CD4-positive, alpha-beta T cell treated with Interferon alpha-2 for 1 hour (primary cell): Measurements from ENCODE around the gene A2M.

Experiments used
- DNase-seq, 2 donors: peaks; one replicate each; pipeline ENCODE4 v3.0.0-alpha.2; 2020 to 2022

A2M gene

GRCh38 chr12:9071518-9071917 lies 44.2 kb downstream of the A2M start:
- no peak for DNase-seq

DNA sequence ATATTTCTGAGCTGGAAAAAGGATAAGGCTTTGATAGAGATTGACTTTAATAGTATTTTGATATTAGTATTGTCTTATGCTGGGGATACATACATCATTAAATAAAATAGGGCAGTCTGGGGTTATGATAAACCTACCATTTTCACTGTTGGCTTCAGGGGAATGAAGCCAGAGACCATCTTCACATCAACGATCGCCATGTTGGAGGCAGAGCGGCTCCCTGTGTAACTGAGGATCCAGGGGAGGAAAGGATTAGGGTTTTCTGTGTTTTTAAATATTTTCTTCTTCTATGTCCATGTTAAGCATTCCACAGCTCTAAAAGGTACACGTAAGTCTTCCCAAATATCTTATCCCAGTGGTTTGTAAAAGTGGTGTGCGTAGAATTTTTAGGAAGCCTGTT lies 45.4 kb downstream of the A2M start:
- no peak for DNase-seq

DNA sequence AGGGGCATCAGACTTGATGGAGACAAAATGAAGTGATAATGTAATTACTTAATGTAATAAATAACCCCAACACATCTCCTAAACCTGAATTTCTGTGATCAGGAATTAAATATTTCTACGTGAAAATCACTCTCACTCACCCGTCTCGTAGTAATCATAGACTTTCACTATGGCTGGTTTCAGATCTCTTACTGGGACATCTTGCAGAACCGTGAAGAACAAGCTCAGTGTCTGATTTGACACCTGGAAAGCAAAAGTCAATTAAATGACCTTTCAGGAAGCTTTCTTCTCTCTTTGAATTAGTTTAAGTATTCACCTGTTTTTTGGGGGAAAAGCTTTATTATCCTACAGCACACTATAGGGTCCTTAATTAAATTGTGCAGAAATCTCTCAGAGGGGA lies 47.1 kb downstream of the A2M start:
- no peak for DNase-seq

DNA sequence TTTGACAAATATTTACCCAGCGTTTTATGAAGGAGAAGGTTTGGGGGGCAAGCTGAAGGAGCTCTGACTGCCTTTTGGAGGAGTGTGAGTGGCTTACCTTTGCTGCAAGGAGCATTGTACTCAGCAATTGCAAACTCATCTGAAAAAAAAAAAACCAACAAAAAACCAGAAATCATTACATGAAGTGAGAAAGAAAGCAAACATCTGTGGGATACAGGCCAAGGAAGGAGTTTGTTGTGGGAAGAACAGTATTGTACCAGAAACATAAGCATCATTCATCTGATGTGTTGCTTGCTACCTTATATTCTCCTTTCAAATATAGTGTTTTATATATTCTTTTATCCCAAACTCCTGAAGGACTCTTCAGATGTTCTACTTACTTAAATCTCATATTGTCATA lies 47.6 kb downstream of the A2M start:
- no peak for DNase-seq

DNA sequence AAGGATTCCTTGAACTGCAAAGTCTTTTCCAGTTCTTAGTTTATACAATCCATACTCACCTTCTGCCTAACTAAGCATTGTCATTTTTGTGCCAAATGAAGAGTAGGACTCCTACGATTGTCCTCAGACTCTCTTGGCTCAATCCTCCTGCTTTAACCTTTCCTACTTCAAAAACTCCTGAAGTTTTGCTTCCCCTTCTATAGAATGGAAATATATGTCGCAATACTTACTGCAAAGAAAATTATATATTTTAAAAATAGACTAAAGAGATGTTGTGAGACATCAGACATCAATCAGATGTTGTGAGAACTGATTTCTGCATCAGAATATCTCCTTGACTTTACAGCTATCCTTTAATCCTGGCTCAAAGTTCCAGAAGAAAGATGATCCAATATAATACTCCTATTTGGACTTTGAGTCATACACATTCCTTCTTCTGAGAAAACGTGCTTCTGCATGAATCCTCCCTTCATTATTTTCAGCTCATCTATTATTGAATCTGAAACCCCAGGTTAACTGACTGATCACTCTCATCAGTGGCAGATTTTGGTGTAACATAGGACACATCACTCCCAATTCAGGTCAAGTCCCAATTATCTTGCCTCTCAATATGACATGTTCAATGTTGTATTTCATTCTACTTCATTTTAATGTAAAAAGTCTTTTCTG lies 48.8 kb downstream of the A2M start:
- no peak for DNase-seq

- no peak for DNase-seq
Observed at GRCh38 chr12:9066183-9066623, 49.5 kb downstream of the A2M start.

DNA sequence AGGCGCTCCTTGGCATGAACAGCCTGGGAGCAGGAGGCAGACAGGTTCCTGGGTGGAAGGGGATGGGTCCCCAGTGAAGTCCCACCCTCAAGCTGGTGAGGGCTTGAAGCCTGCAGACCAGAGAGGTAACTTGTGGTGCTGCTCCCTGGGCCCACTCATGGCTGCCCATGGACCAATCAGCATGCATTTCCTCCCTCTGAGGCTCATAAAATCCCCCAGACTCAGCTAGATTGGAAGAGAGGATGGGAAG lies 50.2 kb downstream of the A2M start:
- DNase-seq: no peak

- DNase-seq: no peak
Observed at GRCh38 chr12:9064815-9065606, 50.7 kb downstream of the A2M start.

DNA sequence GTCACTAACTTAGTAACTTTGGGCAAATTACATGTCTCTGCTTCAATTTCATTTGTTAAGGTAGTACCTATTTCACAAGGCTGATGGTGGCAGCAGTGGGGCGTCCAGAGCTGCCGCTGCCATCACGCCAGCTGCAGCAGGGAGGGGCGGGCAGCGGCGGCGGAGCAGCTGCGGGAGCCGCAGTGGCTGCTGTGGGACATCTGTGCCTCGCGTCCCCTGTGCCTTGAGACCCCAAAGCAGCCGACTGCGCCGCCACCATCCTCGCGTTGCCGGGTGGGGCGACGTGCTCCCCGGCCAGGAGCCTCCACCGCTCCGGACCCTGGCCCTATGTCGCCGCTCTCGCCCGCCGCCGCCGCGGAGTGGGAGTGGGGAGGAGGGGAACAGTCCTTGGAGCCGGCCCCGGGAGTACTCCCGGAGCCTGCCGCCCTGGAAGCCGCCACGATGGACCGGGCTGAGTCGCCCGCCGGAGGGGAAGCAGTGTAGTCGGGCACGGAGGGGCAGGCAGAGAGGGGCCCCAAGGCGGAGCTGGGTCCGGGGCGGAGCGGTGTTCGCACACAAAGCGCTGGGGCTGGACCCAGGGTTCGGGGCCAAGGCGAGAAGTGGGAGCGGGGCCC lies 51.4 kb downstream of the A2M start:
- peak; percentile 49 to 54 for DNase-seq

- DNase-seq: no peak
Observed at GRCh38 chr12:9052610-9053009, 63.1 kb downstream of the A2M start.

DNA sequence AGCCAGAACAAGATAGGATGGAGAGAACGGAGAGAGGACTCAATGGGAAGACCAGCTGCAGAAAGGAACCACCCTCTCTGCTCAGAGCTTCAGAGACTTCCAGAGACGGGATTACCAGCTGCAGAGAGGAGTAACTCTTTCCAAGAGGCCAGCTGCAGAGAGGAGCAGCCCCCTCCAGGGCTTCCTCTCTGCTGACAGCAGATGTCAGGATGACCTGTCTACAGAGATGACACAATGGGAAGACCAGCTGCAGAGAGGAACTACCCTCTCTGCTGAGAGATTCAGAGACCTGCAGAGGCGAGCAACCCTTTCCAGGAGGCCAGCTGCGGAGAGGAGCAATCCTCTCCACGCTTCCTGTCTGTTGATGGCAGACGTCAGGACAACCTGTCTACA lies 64.6 kb downstream of the A2M start:
- DNase-seq: no peak

DNA sequence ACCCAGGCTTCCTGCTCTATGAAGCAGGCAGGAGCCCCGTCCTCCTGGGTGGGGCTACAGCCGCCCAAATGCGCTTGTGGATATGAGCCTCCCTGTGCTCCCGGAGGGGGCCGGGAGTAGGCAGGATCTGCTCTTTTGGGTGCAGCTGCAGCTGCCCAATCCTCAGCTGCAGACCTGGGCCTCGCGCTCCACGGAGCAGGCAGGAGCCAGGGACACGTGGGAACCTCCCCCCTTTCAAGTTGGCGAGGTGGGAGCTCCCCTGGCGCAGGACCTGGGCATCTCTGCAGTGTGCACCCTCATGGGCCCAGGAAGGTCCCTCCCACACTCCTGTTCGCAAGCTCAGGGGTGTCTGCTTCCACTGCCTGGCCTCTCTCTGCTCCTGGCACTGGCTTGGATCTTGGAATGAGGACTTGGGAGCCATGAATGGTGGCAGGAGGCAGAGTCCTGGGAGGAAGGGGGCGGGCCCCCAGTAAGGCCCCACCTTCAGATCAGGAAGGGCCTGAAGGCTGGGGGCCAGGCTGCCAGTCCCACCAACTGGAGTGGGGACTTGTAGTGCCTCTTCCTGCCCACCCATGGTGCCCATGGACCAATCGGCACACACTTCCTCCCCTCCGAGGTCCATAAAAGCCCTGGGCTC lies 65.1 kb downstream of the A2M start:
- no peak for DNase-seq

DNA sequence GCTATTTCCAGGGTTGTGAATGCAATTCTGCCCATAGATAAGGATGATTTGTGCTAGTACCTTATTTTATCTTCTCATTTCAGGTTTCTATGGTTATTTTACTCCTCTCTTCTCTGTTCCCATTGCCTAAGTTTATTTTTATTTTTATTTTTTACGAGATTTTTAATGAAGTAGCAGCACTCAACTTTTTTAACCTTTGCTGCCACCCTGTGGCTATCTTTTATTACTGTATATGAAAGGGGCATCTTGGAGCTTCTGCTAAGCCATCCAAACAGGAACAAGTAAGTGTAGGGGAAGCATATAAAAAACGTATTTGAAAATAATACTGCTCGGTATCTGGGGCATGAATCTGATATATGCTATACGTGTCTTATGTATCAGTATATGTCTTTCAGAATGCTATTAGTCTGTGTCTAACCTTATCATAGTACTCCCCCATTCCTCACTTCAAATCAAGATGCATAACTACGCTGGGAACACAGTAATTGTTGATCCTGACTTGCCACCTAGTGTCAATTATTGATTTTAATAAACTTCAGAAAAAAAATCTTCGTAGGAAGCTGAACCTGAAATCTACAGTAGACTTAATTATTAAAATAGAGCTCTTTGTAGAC lies 66.1 kb downstream of the A2M start:
- DNase-seq: peak; percentile 33 to 74

GRCh38 chr12:9048930-9049329 lies 66.8 kb downstream of the A2M start:
- no peak for DNase-seq

GRCh38 chr12:9047105-9047504 lies 68.6 kb downstream of the A2M start:
- no peak for DNase-seq

- DNase-seq: no peak
Observed at GRCh38 chr12:9043766-9044165, 72.0 kb downstream of the A2M start.

- DNase-seq: no peak
Observed at GRCh38 chr12:9041321-9041720, 74.4 kb downstream of the A2M start.

DNA sequence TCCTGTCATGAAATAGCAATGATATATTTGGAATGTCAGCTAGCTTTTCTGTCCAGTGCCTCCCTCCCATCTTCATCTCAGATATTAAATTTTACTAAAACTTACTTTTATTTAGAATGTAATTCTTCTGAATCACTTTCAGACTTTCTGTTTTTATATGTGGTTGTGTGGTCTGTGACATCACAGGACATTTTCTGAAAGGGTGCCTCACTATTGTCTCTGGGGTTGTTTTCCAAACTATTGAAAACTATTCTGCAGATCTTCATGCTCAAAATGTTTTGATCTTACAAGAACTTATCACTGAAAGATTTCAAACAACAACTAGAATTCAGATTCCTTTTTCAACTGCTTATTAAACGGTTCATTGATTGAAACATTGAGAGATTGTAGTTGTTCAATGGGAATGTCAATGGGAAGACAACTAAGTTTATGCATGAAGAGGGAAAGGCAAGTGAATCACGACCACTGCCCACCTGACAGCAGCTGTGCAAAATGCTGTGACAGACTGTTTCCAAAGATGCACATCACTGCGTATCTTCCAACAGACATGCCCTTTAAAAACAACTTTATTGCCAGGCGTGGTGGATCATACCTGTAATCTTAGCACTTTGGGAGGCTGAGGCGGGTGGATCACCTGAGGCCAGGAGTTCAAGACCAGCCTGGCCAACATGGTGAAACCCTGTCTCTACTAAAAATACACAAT lies 75.1 kb downstream of the A2M start:
- DNase-seq: peak in 1 of 2 donors; percentile 29

DNA sequence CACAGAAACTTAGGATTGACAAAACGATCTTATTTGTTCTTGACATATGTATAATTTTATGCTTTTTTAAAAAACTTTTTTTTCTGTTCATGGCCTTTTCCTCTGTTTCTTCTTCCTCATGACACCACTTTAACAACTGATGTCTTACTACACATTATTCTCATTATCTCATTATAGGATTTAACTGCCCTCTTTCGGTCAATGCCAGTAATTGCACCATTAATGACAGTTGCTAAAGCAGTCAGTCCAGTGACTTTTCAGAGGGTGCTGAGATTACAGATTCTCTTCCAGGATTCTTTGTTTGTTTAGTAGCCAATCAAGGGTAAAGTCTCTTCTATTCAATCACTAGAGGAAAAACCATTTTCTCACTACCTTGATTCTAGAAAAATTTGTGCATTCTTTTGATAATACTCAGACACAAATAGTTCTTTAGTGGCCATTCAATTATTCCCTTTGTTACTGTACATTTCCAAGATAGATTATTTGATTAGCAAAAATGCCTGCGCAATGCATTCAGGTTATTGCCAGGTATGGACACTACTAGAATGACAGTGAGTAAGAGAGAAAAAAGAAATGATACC lies 76.2 kb downstream of the A2M start:
- peak; percentile 37 to 81 for DNase-seq

DNA sequence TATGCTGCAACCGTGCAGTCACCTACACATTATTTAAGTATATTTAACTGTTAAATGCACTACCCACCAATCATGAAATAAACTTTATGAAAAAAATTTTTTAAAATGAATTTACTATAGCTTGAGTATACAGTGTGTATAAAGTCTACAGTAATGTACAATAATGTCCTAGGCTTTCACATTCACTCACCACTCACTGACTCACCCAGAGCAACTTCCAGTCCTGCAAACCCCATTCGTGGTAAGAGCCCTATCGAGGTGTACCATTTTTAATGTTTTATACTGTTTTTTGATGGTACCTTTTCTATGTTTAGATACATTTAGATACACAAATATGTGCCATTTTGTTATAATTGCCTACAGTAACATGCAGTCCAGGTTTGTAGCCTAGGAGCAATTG lies 78.3 kb downstream of the A2M start:
- no peak for DNase-seq

DNA sequence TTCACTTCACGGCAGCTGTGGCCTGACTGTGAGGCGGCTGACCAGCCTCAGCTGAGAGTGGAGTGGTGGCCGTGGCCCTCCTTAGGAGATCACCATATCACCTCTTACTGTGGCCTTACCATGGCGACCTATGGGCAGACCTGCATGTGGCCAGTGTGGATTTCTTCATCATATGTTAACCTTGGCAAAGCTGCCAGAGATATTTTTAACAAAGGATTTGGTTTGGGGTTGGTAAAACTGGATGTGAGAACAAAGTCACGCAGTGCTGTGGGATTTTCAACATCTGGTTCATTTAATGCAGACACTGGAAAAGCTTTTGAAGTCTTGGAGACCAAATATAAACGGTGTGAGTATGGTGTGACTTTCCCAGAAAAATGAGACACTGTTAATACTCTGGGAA lies 79.5 kb downstream of the A2M start:
- DNase-seq: no peak

DNA sequence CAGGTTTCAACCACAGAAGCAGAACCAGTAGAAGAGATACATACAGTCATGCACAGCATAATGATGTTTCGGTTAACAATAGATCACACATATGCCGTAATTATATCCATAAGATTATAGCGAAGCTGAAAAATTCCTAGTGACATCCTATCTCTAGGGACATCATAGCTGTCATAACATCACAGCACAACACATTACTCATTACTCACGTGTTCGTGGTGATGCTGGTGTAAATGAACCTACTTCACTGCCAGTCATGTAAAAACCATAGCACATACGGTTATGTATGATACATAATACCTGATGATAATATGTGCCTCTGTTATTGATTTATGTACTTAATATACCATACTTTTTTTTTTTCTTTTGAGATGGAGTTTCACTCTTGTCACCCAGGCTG lies 81.6 kb downstream of the A2M start:
- DNase-seq: no peak
